Measurements from ENCODE around the gene FRY.

The FRY gene

DNA sequence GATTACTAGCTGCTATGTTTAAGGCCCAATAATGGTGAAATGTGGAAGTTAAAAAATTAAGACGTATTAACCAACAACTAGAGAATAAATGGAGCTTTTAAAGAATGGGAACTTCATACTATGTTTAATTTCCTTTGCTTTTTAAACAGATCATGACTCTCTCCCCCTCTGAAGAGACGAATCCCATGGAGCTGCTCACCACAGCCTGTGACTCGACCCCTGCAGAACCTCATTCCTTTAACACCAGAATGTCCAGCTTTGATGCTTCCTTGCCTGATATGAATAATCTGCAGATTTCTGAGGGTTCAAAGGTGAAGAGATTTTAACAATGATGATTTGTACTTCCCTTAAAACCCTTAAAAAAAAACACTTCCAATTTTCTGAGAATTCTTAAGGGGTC, 230.6 kb downstream of the FRY start:
- no peak for DNase-seq (ENCODE audit: low read depth)

DNA sequence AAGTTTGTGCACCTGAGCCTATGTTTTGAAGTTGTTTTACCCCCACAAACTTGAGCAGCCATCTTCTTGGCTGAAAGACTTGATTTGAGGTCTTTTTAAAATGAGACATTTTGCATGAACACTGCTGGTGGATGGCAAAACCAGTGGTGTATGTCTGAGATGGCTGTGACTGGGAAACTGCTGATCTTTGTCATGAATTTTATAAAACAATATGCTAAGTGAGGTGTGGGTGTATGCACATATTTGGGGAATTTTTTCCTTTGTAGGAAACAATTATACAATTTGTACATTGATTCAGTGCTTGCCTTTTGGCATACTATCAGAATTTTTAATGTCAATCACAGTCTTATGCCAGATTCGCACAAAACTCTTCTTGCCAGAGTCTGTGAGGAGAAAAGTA, 231.0 kb downstream of the FRY start:
- DNase-seq (ENCODE audit: low read depth) = no peak

DNA sequence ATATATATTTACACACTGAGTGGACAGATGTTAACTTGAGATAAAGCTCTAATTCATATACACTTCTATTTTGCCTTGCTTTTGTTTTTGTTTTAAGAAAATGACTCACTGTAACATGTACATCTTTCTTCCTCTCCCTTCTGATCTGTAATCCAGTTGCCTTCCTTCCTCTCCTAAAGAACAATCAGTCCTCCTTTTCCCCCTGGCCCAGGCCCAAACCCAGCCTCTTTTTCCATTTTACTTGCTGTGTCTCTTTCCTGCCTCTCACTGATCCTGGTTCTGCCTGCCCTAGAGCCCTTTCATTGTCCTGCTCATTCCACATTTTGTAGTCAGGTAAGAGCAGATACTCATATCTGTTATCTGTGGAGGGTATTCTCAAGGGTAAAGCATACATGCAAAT, 232.8 kb downstream of the FRY start:
- DNase-seq (ENCODE audit: low read depth) = no peak

DNA sequence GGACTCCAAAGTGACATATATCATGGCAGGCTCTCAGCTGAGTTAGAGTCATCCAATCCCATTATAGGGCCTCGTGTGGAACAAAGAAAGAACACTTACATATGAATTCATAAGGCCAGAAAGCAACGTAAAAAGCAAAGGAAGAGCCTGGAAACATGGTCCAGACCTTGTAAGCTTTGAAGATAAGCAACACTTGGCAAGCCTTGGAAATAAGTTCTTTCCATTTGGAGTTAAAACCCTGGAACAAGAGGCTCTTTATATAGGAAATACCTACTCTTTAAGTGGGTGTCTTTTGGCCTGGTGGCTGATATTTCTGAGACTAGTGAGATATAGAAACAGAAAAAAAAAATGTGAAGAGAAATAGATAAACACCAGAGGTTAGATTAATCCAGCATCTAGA, 234.2 kb downstream of the FRY start:
- no peak for DNase-seq (ENCODE audit: low read depth)

DNA sequence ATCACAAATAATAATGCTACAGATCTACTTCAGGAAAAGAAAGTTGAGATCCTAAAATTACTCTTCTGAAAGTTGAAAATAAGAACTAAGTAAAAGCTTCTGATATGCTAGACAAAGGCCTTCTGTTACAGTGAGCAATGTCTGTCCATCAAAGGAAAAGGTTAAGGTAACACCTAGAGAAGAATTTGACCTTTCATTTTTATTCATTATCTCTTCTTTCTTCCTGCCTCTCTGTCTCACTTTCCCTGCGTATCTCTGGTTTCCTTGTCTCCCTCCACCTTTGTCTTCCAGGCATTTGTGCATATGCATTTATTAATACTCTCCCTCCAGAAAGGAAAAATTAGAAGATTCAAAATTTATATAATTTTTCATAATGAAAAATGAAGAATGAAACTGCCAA, 234.6 kb downstream of the FRY start:
- no peak for DNase-seq (ENCODE audit: low read depth)

DNA sequence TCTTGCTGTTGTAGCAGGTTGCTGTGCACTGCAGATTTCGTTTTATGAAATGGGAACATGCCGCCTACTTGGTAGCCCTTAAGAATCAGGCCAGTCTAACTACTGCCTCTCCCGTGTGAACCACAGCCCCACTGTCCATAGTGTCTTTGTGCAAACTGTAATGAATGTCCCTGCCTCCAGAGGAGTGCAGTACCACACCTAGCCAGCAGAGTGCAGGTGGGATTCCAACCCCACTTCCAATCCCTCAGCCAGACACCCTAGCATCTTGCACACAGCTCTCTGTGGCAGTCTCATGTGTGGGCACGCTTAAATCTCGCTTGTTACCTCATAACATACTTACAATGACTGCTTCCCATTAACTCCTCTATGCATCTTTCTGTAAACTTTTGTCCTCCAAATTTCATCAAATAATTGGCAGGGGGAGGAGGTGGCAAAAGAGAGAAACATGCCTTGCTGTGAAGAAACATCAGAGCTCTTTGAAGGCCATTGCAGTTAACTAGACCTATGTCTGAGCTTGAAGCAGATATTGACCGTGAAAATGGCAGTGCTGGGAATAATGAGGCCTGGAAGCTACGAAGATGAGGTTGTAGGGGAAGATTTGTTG, 236.4 kb downstream of the FRY start:
- DNase-seq (ENCODE audit: low read depth) = no peak

DNA sequence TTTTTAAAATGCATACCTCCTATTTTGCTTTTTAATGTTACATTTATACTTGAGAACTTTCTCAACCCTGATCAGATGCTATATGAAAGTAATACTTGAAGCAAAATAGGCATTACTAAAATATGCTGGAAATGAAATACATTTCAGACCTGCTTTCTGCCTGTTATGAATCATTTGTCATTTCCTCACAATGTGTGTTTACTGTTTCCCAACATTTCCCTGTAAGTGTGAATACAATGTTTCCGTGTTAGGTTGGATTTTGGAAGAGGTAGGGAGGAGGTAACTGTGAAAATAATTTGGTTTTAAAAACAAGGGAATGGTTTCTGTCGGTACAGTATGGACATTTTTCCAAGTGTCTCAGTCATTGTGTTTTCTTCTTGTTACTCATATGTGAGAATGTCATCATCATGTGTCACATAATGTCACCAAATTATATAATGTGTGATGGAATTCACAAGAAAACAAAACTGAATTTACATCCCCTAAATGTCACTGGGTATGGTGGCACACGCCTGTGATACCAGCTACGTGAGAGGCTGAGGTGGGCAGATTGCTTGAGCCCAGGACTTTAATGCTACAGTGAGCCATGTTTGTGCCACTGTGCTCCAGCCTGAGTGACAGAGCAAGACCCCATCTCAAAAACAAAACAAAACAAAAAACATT, 240.6 kb downstream of the FRY start:
- DNase-seq (ENCODE audit: low read depth) = no peak

DNA sequence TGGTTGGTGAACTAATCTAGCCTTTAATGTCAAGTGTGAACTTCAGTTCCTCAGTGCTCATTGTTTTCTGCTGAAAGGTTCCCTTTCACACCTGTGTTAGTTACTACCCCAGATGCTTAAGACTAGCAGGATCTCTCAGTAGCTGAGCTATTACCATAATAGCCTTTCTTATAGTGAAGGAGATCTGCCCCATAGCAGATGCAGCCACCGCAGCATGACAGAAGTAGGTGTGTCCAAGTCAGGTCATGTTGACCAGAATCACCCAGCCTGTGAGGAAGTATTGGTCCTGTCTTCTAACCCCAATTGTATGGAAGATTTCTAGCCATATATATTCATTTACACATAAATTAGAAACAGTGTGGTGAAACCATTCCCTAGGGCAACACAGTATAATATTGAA, 246.3 kb downstream of the FRY start:
- DNase-seq (ENCODE audit: low read depth) = no peak

DNA sequence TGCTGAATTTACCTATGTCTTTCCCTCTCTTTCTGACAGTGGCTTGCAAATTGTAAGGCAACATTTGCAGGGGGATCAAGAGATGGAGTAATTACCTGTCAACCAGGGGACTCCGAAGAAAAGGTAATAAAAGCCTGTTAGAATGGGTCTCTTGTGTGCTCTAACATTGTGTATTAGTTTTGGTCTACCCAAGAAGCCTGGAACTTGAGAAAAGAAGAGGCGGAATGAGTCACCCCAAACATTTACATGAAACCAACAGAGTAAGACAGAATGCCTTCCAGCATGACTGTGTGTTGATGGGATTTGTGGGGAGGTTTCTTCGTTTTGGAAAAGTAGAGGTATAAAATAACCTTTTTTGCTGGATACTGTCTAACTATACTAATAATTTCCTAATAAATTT, 246.9 kb downstream of the FRY start:
- no peak for DNase-seq (ENCODE audit: low read depth)

DNA sequence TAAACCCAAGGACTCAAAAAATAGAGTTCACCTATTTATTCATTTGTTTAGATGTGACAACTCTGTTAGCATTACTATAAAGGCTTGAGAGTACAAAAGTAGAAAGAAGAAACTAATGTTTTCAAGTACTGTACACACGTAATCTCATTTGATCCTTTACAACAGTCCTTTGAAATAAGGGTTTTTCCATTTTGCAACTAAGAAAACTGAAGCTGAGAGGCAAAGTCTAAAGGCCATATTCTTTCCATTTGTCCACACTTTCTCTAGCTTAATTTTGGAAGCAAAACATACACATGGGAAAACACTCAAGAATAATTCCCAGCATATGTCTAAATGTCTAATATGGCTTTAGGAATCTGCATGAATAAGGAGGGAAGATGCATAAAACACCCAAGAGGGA, 249.5 kb downstream of the FRY start:
- DNase-seq (ENCODE audit: low read depth) = no peak

DNA sequence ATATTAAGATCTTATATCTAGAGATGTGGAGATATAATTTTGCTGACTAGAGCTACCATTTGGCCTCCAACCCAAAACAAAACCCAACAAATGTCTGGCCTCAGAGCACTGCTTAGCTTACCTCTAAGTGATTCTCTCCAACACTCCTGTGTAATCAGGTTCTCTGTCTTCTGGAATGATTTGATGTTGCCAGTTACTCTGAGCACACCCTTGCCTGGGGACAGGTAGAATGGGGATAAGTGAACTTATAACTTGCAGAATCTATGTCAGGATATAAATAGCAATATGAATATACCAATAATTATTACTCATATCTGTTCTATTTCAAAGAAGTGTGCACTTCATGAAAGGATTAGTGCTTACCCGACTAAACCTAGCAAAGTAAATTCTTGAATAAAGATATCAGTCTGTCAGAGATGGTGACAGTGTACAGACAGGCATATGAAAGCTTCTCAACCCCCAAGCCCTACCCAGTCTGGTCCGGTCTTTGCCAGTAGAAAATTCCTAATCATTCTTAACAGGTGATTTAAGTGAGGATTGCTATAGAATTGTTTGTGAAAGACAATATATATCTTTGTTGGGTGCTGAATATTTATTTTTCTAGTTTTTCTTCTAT, 250.6 kb downstream of the FRY start:
- no peak for DNase-seq (ENCODE audit: low read depth)

DNA sequence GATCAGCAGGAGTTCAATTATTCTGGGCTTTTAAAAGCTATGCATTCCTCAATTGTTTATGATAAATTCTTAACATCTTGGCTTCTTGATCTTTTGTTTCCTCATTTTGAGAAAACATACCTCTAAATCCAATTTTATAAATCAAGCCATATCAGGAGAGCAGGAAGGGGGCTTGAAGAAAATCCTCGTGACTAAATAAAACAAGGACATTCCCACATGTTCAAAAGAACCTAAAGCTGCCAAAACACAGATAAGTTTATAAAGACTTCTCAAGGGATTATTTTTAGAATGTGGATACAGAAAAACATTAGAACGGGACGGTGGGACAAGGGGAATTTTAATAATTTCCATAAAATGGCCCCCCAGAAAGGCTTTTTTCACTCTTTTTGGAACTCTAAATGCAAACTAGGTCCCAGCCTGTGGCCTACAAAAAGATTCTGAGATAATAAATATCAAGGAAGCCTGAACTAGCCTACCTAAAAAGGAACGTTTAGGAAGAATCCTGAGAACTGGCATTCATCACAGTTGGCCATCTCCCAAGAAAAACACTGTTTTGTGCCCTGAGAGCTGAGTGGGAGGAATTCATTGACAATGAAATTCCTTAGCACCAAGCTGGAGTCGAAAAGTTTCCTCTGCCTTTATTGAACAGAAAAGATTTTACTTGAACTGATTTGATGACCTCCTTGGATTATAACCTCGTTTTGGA, 253.5 kb downstream of the FRY start:
- DNase-seq (ENCODE audit: low read depth) = no peak

DNA sequence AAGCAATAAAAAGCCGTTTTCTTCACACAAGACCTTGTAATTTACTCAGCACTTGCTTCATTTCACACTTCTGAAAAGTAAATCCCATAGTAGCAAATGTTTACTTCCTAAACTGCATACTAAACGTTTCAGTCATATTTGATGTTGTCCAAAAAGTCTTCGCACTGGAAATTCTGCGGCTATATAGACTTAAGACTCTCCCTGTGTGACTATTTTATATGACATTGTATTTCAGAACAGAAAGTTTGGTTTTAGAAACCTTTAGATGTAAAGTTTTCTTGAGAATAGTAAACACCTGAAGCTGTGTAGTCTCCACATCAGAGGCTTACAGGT, 254.0 kb downstream of the FRY start:
- no peak for DNase-seq (ENCODE audit: low read depth)

DNA sequence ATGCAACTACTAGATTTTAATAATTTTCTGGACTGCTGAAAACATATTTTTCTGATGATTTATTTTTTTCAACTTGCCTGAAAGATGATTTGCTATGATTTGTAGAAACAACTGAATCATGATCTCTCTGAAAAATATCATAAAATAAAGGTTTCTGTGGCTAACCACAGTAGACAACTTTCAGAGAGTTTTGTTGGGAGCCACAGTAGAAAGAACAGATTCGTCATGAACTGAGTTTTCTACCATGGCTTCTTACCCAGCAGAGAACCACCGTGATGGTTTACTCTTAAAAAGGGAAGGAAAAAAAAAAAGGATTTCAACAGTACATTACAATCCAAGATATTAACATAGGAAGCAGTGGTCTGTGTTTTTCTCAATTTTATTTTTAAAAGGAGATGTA, 265.6 kb downstream of the FRY start:
- no peak for DNase-seq (ENCODE audit: low read depth)

DNA sequence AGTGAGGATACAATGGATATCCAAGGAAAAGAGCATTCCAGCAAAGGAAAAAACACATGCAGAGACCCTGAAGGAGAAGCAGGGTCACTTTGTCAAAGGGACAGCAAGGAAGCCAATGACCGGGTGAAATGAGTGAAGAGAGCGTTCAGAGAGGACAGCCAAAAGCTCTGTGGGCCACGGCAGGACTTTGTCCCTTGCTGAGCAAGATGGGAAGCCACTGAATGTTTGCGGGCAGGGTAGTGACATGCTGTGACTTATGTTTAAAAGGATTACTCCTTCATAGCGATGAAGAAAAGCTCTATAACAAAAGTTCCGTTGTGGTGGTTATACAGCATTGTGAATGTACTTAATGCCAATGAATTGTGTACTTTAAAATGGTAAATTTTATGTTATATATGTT, 267.1 kb downstream of the FRY start:
- DNase-seq (ENCODE audit: low read depth) = no peak

DNA sequence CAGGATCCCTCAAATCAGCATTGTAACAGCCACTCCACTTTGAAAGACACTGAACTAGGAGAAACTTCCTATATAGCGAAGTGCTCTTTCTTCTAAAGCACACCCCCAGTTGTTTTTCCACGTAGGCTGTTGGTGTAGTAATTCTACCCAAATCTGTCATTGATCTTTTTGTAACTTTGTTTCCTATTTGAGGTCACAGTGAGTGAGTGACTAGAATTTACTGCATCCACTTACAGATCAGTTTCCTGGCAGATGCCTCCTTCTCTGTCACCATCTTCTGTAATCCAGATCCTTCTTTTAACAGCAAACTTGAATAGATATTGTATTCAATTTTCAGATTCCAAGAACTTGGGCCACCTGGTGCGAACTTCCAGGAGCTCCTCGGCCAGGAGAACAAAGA, 268.3 kb downstream of the FRY start:
- DNase-seq (ENCODE audit: low read depth) = no peak

DNA sequence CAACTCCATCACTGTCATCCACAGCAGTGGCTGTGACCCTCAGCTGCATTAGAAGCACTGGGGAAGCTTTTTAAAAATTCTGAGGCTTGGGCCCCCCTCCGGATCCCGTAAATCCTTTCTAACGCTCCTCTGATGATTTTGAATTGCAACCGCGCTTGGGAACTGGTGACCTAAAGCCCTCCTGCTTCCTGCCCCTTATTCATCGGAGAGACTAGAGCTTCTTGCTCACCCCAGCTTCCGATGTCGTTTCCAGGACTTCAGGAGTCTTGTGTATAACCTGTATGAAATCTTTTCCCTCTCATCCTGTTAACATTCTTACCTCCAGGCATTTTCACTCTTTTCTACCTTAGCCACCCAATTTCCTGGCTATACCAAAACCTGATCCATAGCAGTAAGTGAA, 268.8 kb downstream of the FRY start:
- no peak for DNase-seq (ENCODE audit: low read depth)

DNA sequence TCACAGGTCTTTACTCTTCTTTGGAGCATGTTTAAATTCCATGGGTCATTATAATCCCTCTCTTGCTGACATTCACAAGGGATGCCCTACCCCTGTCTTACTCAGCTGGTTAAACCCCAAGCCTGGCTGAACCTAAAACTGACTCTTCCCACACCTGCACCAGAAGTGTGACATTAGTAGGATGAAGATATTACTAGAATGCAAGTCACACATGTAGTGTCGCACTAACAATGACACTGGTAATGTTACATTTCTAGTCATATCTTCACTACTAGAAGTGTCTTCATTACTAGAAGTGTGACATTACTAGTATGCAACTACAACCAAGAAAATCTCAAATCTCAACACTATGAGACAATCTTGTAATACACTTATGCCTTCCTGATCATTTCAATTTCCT, 269.3 kb downstream of the FRY start:
- DNase-seq (ENCODE audit: low read depth) = no peak

DNA sequence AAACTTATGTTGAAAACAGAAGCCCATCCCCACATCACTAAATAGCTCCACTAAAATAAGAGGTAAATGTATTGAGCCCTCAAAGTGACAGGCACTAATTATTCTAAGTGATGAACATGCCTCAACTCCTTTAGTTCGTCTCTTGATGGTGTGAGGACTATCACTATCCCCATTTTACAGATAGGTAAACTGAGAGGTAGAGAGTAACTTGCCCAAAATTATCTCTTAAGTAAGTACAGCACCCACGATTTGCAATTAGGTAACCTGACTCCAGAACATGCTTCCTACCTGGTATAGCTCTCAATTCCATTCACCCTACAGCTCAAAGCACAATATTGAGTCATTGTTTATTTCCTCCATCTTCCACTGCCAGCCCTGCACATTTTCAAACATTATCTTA, 270.9 kb downstream of the FRY start:
- DNase-seq (ENCODE audit: low read depth) = no peak

DNA sequence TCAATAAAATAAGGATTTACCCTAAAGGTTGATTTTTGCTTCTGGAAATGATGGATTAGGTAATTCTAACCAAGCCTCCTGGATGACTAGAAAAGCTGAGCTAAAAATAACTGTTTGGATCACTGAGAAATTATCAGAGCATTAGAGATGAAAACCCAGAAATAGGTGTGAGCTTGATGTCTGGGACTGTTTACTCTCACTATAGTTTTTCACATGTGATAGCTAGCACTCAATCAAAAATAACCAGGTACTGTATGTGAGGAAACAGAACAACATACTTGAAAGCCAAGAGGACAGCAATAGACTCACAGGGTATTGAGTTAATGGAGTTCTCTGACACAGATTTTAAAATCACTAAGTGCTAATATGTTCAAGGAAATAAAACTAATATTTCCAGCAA, 274.1 kb downstream of the FRY start:
- no peak for DNase-seq (ENCODE audit: low read depth)

DNA sequence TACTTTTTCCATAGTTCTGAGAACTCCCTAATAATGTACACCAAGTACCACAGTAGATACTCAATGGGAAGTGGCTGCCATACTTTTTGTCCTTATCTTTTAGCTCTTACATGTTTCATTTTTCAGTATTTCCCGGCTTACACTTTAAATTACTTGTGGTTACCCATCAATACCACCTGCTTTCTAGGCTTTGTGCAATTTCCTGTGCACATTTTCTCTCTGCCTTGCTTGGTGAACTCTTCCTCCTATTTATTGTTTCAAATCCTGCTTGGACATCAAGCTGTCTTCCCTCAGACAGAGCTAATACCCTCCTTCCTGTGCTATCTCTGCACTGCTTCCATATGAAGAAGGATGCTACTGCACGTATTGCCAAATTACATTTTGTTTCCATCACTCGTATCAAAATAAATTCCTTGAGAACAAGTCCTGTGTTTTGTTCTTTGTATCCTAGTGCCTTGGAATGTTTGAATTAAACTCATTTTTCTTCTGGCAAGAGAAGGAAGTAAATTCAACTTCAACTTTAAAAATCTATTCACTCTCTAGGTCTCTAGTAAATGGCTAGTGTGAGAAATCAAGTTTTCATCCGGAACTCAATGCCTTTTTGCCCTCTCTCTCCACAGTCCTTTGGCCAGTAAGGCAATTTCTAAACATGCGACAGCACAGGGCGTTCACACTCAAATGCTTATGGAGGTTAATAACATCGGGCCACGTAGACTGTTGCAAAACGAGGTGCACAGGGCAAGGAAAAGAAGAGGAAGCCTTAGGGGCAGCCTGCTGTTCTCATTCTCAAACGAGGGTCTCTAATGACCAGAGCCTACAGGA, 277.9 kb downstream of the FRY start:
- no peak for DNase-seq (ENCODE audit: low read depth)

DNA sequence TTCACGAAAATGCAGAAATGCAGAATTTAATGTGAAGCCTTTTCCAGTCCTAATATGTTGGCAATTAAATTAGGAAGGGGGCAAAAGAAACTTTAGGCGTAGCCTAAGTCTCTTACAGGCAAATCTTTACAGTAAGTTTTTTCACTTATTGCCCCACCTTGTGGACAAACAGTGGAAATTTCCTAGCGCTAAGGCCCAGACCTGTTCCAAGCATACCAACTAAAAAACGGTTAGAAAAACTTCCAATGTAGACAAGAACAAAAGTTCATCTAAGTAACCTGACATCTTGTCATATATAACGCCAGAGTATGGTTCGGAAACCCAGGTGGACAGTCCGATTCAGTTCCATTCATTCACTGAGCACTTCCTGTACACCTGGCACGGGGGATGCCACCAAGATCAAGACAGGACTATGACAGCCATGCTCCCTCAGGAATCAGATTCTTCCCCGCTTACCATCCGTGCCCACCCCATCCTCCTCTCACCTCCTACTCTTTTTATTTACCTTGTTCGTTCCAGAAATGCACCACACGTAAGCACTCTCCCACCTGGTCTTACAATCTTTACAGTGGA, 278.6 kb downstream of the FRY start:
- no peak for DNase-seq (ENCODE audit: low read depth)
